ENCODE results near the gene TRPC1.
"Not testable (repeated sequence)": the region's sequence is repeated elsewhere in the genome, so short reads cannot be mapped to it uniquely, and the experiment has no call there.

GRCh38 chr3:142750531-142750930 is 26.7 kb downstream of the TRPC1 start:
- not testable (repeated sequence) for TF ChIP-seq CTCF (conservative IDR thresholded peaks at IDR 0.05); EZH2 (IDR thresholded peaks at IDR 0.05; ENCODE audit: low read depth)
